IMR-90 (cell line): ENCODE measurements around the gene DHRS7. TPM values are rescaled to one million over a fixed set of nuclear protein-coding genes. Genes with fewer than 3 reads are reported as not detected.

Source experiments
- ATAC-seq: fragments of 200-7000 bp; cut with Tn5 transposase; 2 replicates; pipeline ENCODE4 v1.9.1; 2020; ENCODE audit warnings: low read depth, mild to moderate bottlenecking, moderate library complexity
- BruUV-seq: library from RNA; stranded (reverse); fragments of 400-500 nt; replicated peaks from 2 replicates; lab custom pipeline; 2021; lab: Mats Ljungman, UMichigan
- CTCF ChIA-PET: fragments of 300-600 bp; formaldehyde crosslinking; extraction: SDS; loops from one replicate; lab custom pipeline; 2021; ENCODE audit warnings: antibody characterized with exemption; lab: Yijun Ruan, JAX
- POLR2A ChIA-PET: fragments of 300-600 bp; sonication (Branson Sonifier 250); formaldehyde crosslinking; loops from one replicate; lab custom pipeline; 2022; ENCODE audit warnings: antibody characterized with exemption; ENCODE audit not compliant: unreplicated experiment; lab: Charles Lee
- DNase-seq: peaks from one replicate; pipeline ENCODE4 v3.0.0; 2013
- H2AFZ ChIP-seq: replicated peaks from 2 replicates; pipeline ENCODE3; 2013; ENCODE audit warnings: low read length, mild to moderate bottlenecking; ENCODE audit not compliant: poor library complexity
- H2AK5ac ChIP-seq: 2 replicates; pipeline ENCODE4 v1.6.1; 2013; ENCODE audit warnings: low read depth, low read length, inconsistent platforms
- H2AK9ac ChIP-seq: replicated peaks from 2 replicates; pipeline ENCODE3; 2013; ENCODE audit warnings: mild to moderate bottlenecking, low read depth, low read length, moderate library complexity; ENCODE audit not compliant: poor library complexity
- H2BK120ac ChIP-seq: 2 replicates; pipeline ENCODE4 v1.6.1; 2013; ENCODE audit warnings: low read depth, low read length, inconsistent platforms
- H2BK15ac ChIP-seq: 3 replicates; pipeline ENCODE4 v1.6.1; 2013; ENCODE audit warnings: low read depth, low read length, inconsistent platforms
- H2BK20ac ChIP-seq: 2 replicates; pipeline ENCODE4 v1.6.1; 2013; ENCODE audit warnings: low read depth, mild to moderate bottlenecking, inconsistent platforms, low read length, moderate library complexity
- H2BK5ac ChIP-seq: 2 replicates; pipeline ENCODE4 v1.6.1; 2013; ENCODE audit warnings: mild to moderate bottlenecking, low read depth, low read length, inconsistent platforms; ENCODE audit not compliant: poor library complexity, severe bottlenecking
- H3K14ac ChIP-seq: replicated peaks from 2 replicates; pipeline ENCODE4 v1.6.1; 2013; ENCODE audit warnings: low read depth, low read length, inconsistent platforms
- H3K18ac ChIP-seq: 2 replicates; pipeline ENCODE4 v1.6.1; 2013; ENCODE audit warnings: low read depth, low read length, control low read depth
- H3K23ac ChIP-seq: 2 replicates; pipeline ENCODE4 v1.6.1; 2013; ENCODE audit warnings: low read depth, low read length, inconsistent platforms
- H3K27ac ChIP-seq: 2 replicates; pipeline ENCODE4 v1.5.1; 2013; ENCODE audit warnings: mild to moderate bottlenecking, control low read depth, low read length; ENCODE audit not compliant: insufficient read depth
- H3K27me3 ChIP-seq: 2 replicates; pipeline ENCODE4 v1.6.1; 2013; ENCODE audit warnings: low read length; ENCODE audit not compliant: control insufficient read depth, insufficient read depth
- H3K36me3 ChIP-seq: 2 replicates; pipeline ENCODE4 v1.6.1; 2013; ENCODE audit warnings: low read length, mixed read lengths; ENCODE audit not compliant: control insufficient read depth, insufficient read depth
- H3K4ac ChIP-seq: 2 replicates; pipeline ENCODE4 v1.6.1; 2013; ENCODE audit warnings: low read depth, low read length, inconsistent platforms
- H3K4me1 ChIP-seq: 2 replicates; pipeline ENCODE4 v1.6.1; 2013; ENCODE audit warnings: low read length, mixed read lengths; ENCODE audit not compliant: control insufficient read depth, insufficient read depth
- H3K4me2 ChIP-seq: 2 replicates; pipeline ENCODE4 v1.6.1; 2013; ENCODE audit warnings: low read depth, mild to moderate bottlenecking, control low read depth, low read length, moderate library complexity
- H3K4me3 ChIP-seq: 2 replicates; pipeline ENCODE4 v1.5.1; 2013; ENCODE audit warnings: low read depth, mild to moderate bottlenecking, control low read depth, low read length, moderate library complexity; ENCODE audit not compliant: insufficient read depth
- H3K56ac ChIP-seq: 2 replicates; pipeline ENCODE4 v1.6.1; 2013; ENCODE audit warnings: low read length, inconsistent platforms; ENCODE audit not compliant: insufficient read depth; ENCODE audit errors: extremely low read depth
- H3K79me1 ChIP-seq, 2 experiments: 2 replicates each; pipeline ENCODE4 v1.6.1; 2013; ENCODE audit warnings: low read length in 2 of 2, inconsistent platforms in 1 of 2, low read depth in 1 of 2
- H3K9ac ChIP-seq: 2 replicates; pipeline ENCODE4 v1.6.1; 2013; ENCODE audit warnings: low read depth, low read length, control low read depth
- H3K9me1 ChIP-seq: 2 replicates; pipeline ENCODE4 v1.6.1; 2013; ENCODE audit warnings: low read length, inconsistent platforms; ENCODE audit not compliant: insufficient read depth
- H3K9me3 ChIP-seq: 2 replicates; pipeline ENCODE4 v1.6.1; 2013; ENCODE audit warnings: low read length; ENCODE audit not compliant: control insufficient read depth, insufficient read depth
- H4K20me1 ChIP-seq: 2 replicates; pipeline ENCODE4 v1.6.1; 2013; ENCODE audit warnings: low read length, inconsistent platforms; ENCODE audit not compliant: insufficient read depth
- H4K5ac ChIP-seq: 2 replicates; pipeline ENCODE4 v1.6.1; 2013; ENCODE audit warnings: mild to moderate bottlenecking, low read depth, low read length, control low read depth
- H4K8ac ChIP-seq, 2 experiments: 2 replicates each; pipeline ENCODE4 v1.6.1; 2013; ENCODE audit warnings: low read depth in 2 of 2, low read length in 2 of 2, control low read depth in 1 of 2, inconsistent platforms in 1 of 2
- H4K91ac ChIP-seq: 2 replicates; pipeline ENCODE4 v1.6.1; 2013; ENCODE audit warnings: low read depth, low read length, inconsistent platforms; ENCODE audit not compliant: insufficient read depth
- CEBPB ChIP-seq: IDR thresholded peaks from 2 replicates; pipeline ENCODE4 v1.6.1; 2012; ENCODE audit warnings: low read depth, low read length, improper control_type of control experiment
- CHD1 ChIP-seq: IDR thresholded peaks from 2 replicates; pipeline ENCODE4 v1.6.1; 2012; ENCODE audit warnings: low read depth, low read length, improper control_type of control experiment
- ELK1 ChIP-seq: fragments of 150-350 bp; IDR thresholded peaks from 2 replicates; pipeline ENCODE4 v1.6.1; 2016; ENCODE audit warnings: low read depth, mild to moderate bottlenecking, low read length, moderate library complexity, borderline replicate concordance
- FOS ChIP-seq: fragments of 150-350 bp; IDR thresholded peaks from 2 replicates; pipeline ENCODE4 v1.6.1; 2016; ENCODE audit warnings: low read depth, low read length
- MXI1 ChIP-seq: IDR thresholded peaks from 2 replicates; pipeline ENCODE4 v1.6.1; 2012; ENCODE audit warnings: low read depth, mild to moderate bottlenecking, low read length, moderate library complexity, borderline replicate concordance
- NFE2L2 ChIP-seq: fragments of 150-350 bp; IDR thresholded peaks from 2 replicates; pipeline ENCODE4 v1.6.1; 2016; ENCODE audit warnings: low read depth, mild to moderate bottlenecking, low read length
- POLR2A ChIP-seq: IDR thresholded peaks from 2 replicates; pipeline ENCODE4 v1.6.1; 2012; ENCODE audit warnings: mild to moderate bottlenecking, low read depth, low read length
- RAD21 ChIP-seq: IDR thresholded peaks from 2 replicates; pipeline ENCODE4 v1.6.1; 2012; ENCODE audit warnings: low read length, improper control_type of control experiment
- RCOR1 ChIP-seq: IDR thresholded peaks from 2 replicates; pipeline ENCODE4 v1.6.1; 2012; ENCODE audit warnings: mild to moderate bottlenecking, low read length, improper control_type of control experiment; ENCODE audit not compliant: insufficient replicate concordance
- RFX5 ChIP-seq: IDR thresholded peaks from 2 replicates; pipeline ENCODE4 v1.8.0; 2012; ENCODE audit warnings: low read depth, mild to moderate bottlenecking, low read length, moderate library complexity
- SMC3 ChIP-seq: fragments of 150-350 bp; IDR thresholded peaks from 2 replicates; pipeline ENCODE4 v1.6.1; 2016; ENCODE audit warnings: low read depth, mild to moderate bottlenecking, antibody characterized with exemption, low read length, moderate library complexity
- WGBS, 2 experiments: methylation state at CpG; one replicate each; pipeline versions ENCODE4 v1.1.5 to v1.1.7; 2013; ENCODE audit warnings: missing lambda C conversion rate in 2 of 2; ENCODE audit not compliant: insufficient read length in 1 of 2; ENCODE audit errors: extremely low coverage in 2 of 2; 5-methylcytosine and 5-hydroxymethylcytosine counted together
- dilution Hi-C: fragments of 300-500 bp; cut with HindIII; formaldehyde crosslinking; loops from one replicate; pipeline ENCODE4 v1.14.3; 2018; ENCODE audit warnings: low sequenced_read_pairs; ENCODE audit not compliant: unreplicated experiment
- in situ Hi-C: fragments of 300-500 bp; cut with MboI; formaldehyde crosslinking; loops from 3 replicates; pipeline ENCODE4 v1.14.3; 2019; ENCODE audit warnings: low sequenced_read_pairs, inconsistent platforms, mixed read lengths
- intact Hi-C: fragments of 100-400 bp; cut with micrococcal nuclease; formaldehyde crosslinking; loops from 2 replicates; pipeline ENCODE4 v1.10.0; 2022
- polyA plus RNA-seq, 3 experiments: library from polyadenylated mRNA; depleted of rRNA; stranded (reverse); fragments of >200 nt; gene quantifications; 2 replicates each; pipeline ENCODE4 v1.2.3, GENCODE V29; 2012; ENCODE audit warnings: low replicate concordance in 1 of 3
- total RNA-seq: library from RNA; depleted of rRNA; stranded (reverse); fragments of >200 nt; gene quantifications from 2 replicates; pipeline ENCODE4 v1.2.3, GENCODE V29; 2012
- TF ChIP-seq, protein P1 (sequence below): fragments of 150-350 bp; IDR thresholded peaks from 2 replicates; pipeline ENCODE4 v1.6.1; 2017; ENCODE audit warnings: mild to moderate bottlenecking, antibody characterized with exemption, low read length, low read depth
- TF ChIP-seq, protein P2 (sequence below): conservative IDR thresholded peaks from 2 replicates; pipeline ENCODE4 v1.5.1; 2012; ENCODE audit warnings: mild to moderate bottlenecking, low read depth, low read length, improper control_type of control experiment

DHRS7 gene
- total and polyA plus RNA-seq, 2 of the 4 experiments (the other 2 are of a cell fraction) = 30.3 to 50.2 TPM

DNA sequence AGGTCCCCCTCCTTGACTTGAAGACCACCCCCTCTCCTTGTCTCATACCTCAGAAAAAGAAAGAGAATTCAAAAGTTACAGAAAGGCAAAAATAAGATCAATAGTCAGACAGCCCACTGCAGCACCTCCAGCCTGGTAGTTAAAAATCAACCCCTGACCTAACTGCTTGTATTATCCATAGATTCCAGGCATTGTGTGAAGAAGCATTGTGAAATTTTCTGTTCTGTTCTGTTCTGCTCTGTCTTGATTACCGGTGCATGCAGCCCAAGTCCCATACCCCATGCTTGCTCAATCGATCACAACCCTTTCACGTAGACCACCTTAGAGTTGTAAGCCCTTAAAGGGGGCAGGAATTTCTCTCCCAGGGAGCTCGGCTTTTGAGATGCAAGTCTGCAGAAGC lies 5.8 kb upstream of the DHRS7 start:
- Histone ChIP-seq H3K9ac (no peak overlapping the region), H3K4me1 (no peaks in the 10 kb centered on the region), H3K4ac (no peak overlapping the region), H2AFZ (no peak overlapping the region), H3K23ac (no peak overlapping the region), H3K79me1 (no peaks in the 10 kb centered on the region), H2AK5ac (no peak overlapping the region), H3K56ac (no peak overlapping the region), H3K14ac (no peak overlapping the region), H3K18ac (no peak overlapping the region), H4K91ac (no peak overlapping the region), H4K20me1 (no peaks in the 10 kb centered on the region), H2AK9ac (no peak overlapping the region), H2BK120ac (no peak overlapping the region), H3K9me1 (no peaks in the 10 kb centered on the region), H4K5ac (no peak overlapping the region), H3K4me2 (no peak overlapping the region), H3K27me3 (0 out of 2 replicates have a peak, but pooled peaks cover 2% of the 10 kb centered on the region), H4K8ac (no peak overlapping the region), H2BK15ac (no peak overlapping the region), H2BK20ac (no peak overlapping the region), H3K27ac (no peak overlapping the region), H3K4me3 (no peak overlapping the region), H3K36me3 (no peaks in the 10 kb centered on the region), H2BK5ac (no peak overlapping the region), H3K9me3 (no peaks in the 10 kb centered on the region)
- CTCF ChIA-PET = interaction anchor here (0.5 kb wide), 1 partner anchor 15 kb away, joined by 4 read pairs; no protein-coding TSS in a partner anchor
- POLR2A ChIA-PET = no interaction called here
- no TSS peak for BruUV-seq
- intact Hi-C loops (no loop called here), in situ Hi-C loops (no loop called here), dilution Hi-C loops (no loop called here)
- no peak for DNase-seq
- no peak for ATAC-seq
- TF ChIP-seq ELK1 (no peak), NFE2L2 (no peak), MXI1 (no peak), CEBPB (no peak), FOS (no peak), POLR2A (no peak), RFX5 (no peak), RCOR1 (no peak), RAD21 (no peak), CHD1 (no peak), SMC3 (no peak)
- TF ChIP-seq, protein P1, sequence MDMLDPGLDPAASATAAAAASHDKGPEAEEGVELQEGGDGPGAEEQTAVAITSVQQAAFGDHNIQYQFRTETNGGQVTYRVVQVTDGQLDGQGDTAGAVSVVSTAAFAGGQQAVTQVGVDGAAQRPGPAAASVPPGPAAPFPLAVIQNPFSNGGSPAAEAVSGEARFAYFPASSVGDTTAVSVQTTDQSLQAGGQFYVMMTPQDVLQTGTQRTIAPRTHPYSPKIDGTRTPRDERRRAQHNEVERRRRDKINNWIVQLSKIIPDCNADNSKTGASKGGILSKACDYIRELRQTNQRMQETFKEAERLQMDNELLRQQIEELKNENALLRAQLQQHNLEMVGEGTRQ = no peak
- TF ChIP-seq, protein P2, sequence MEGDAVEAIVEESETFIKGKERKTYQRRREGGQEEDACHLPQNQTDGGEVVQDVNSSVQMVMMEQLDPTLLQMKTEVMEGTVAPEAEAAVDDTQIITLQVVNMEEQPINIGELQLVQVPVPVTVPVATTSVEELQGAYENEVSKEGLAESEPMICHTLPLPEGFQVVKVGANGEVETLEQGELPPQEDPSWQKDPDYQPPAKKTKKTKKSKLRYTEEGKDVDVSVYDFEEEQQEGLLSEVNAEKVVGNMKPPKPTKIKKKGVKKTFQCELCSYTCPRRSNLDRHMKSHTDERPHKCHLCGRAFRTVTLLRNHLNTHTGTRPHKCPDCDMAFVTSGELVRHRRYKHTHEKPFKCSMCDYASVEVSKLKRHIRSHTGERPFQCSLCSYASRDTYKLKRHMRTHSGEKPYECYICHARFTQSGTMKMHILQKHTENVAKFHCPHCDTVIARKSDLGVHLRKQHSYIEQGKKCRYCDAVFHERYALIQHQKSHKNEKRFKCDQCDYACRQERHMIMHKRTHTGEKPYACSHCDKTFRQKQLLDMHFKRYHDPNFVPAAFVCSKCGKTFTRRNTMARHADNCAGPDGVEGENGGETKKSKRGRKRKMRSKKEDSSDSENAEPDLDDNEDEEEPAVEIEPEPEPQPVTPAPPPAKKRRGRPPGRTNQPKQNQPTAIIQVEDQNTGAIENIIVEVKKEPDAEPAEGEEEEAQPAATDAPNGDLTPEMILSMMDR = no peak
- WGBS, 2 experiments = no CpG with 5 or more reads among the region's 4 CpGs
